Body of pancreas (tissue), 4 donors: ENCODE data around the gene SAMD3. TPM values are rescaled to one million over a fixed set of nuclear protein-coding genes. Genes with fewer than 3 reads are reported as not detected.

Experiments used
- ATAC-seq: fragments of 150-250 bp; one replicate; pipeline ENCODE4 v1.9.1; 2016
- DNase-seq, 4 donors: peaks; one replicate each; pipeline ENCODE4 v3.0.0-alpha.2; 2019
- H3K27ac ChIP-seq, 4 donors: fragments of 200-600 bp; sonication (generic); 1 replicate in 3 of 4; 2 replicates in 1 of 4; pipeline versions ENCODE4 v1.5.1 to v1.6.1; 2016 to 2019; ENCODE audit warnings: mild to moderate bottlenecking in 1 of 4, mixed read lengths in 1 of 4, moderate library complexity in 1 of 4
- H3K27me3 ChIP-seq, 2 donors: fragments of 200-600 bp; sonication (generic); one replicate each; pipeline ENCODE4 v1.6.0; 2016; ENCODE audit warnings: mild to moderate bottlenecking in 1 of 2
- H3K36me3 ChIP-seq, 2 donors: fragments of 200-600 bp; sonication (generic); replicated peaks in 1 of 2; 2 replicates each; pipeline ENCODE4 v1.5.1; 2016; ENCODE audit warnings: low read depth in 2 of 2; ENCODE audit not compliant: insufficient read depth in 1 of 2
- H3K4me1 ChIP-seq: fragments of 200-600 bp; sonication (generic); one replicate; pipeline ENCODE4 v1.6.0; 2016
- H3K4me3 ChIP-seq, 2 donors: fragments of 200-600 bp; sonication (generic); 1 replicate in 1 of 2; 2 replicates in 1 of 2; pipeline ENCODE4 v1.5.1; 2016 to 2019
- H3K9me3 ChIP-seq, 3 donors: fragments of 200-600 bp; sonication (generic); 1 replicate in 2 of 3; 2 replicates in 1 of 3; pipeline ENCODE4 v1.5.1; 2016
- CTCF ChIP-seq, 7 experiments: fragments of 450-650 bp in 4 of 7; fragments of 200-600 bp in 3 of 7; sonication (generic) in 3 of 7; IDR thresholded peaks; one replicate each; pipeline ENCODE4 v1.5.1; 2016 to 2019; ENCODE audit warnings: antibody characterized with exemption in 7 of 7
- POLR2A ChIP-seq, 3 donors: fragments of 450-650 bp; IDR thresholded peaks; one replicate each; pipeline ENCODE4 v1.6.1; 2016; ENCODE audit warnings: antibody characterized with exemption in 3 of 3, mild to moderate bottlenecking in 2 of 3
- WGBS, 2 donors: methylation state at CpG; one replicate each; pipeline ENCODE4 v1.1.5; 2017; 5-methylcytosine and 5-hydroxymethylcytosine counted together
- intact Hi-C: fragments of 100-400 bp; cut with DNase I; formaldehyde crosslinking; loops from one replicate; pipeline ENCODE4 v1.15.1; 2023
- total RNA-seq, 2 donors: library from RNA; depleted of rRNA; stranded (reverse); fragments of >200 nt; gene quantifications; one replicate each; pipeline ENCODE4 v1.1.0, GENCODE V29; 2016

Gene SAMD3
- total RNA-seq, 2 donors from 2014 or later = 0.52 to 20.4 TPM

GRCh38 chr6:130211691-130212090 lies 11.1 kb downstream of the SAMD3 start:
- Histone ChIP-seq H3K9me3 (no peaks in the 10 kb centered on the region), H3K36me3 (no peaks in the 10 kb centered on the region), H3K27ac (no peak overlapping the region), H3K27me3 (no peaks in the 10 kb centered on the region), H3K4me3 (no peak overlapping the region), H3K4me1 (no peaks in the 10 kb centered on the region)
- no peak for ATAC-seq
- DNase-seq = no peak
- 52 to 56% methylated on average over 3 of the region's 3 CpGs for WGBS, 2 donors
- intact Hi-C loops = no loop called here
- TF ChIP-seq CTCF (IDR thresholded peaks at IDR 0.05) (no peak), POLR2A (IDR thresholded peaks at IDR 0.05) (no peak)

- H3K9me3 ChIP-seq = no peaks in the 10 kb centered on the region
- no peaks in the 10 kb centered on the region for H3K36me3 ChIP-seq
- no peak for ATAC-seq
- DNase-seq = no peak
- no peaks in the 10 kb centered on the region for H3K27me3 ChIP-seq
- H3K4me3 ChIP-seq = no peak overlapping the region
- H3K4me1 ChIP-seq = no peaks in the 10 kb centered on the region
- 73 to 85% methylated on average over 10 of the region's 10 CpGs for WGBS, 2 donors
- intact Hi-C loops = no loop called here
- no peak overlapping the region for H3K27ac ChIP-seq
- TF ChIP-seq POLR2A (IDR thresholded peaks at IDR 0.05) = no peak
- TF ChIP-seq CTCF (IDR thresholded peaks at IDR 0.05) = no peak
Measured at GRCh38 chr6:130207979-130208649, 14.6 kb downstream of the SAMD3 start.

- no peaks in the 10 kb centered on the region for H3K4me1 ChIP-seq
- DNase-seq (no peak), ATAC-seq (no peak)
- 75 to 81% methylated on average over 3 of the region's 3 CpGs for WGBS, 2 donors
- intact Hi-C loops = no loop called here
- no peaks in the 10 kb centered on the region for H3K27me3 ChIP-seq
- no peak overlapping the region for H3K4me3 ChIP-seq
- no peaks in the 10 kb centered on the region for H3K9me3 ChIP-seq
- TF ChIP-seq CTCF (IDR thresholded peaks at IDR 0.05) (no peak), POLR2A (IDR thresholded peaks at IDR 0.05) (no peak)
- H3K27ac ChIP-seq = no peak overlapping the region
- no peaks in the 10 kb centered on the region for H3K36me3 ChIP-seq
Measured at GRCh38 chr6:130206479-130206878, 16.3 kb downstream of the SAMD3 start.

- no peak for ATAC-seq
- Histone ChIP-seq H3K4me1 (no peaks in the 10 kb centered on the region), H3K9me3 (no peaks in the 10 kb centered on the region), H3K27ac (no peak overlapping the region), H3K4me3 (no peak overlapping the region), H3K36me3 (no peaks in the 10 kb centered on the region), H3K27me3 (no peaks in the 10 kb centered on the region)
- 47% methylated on average over 3 of the region's 3 CpGs for WGBS, 2 donors
- TF ChIP-seq CTCF (IDR thresholded peaks at IDR 0.05) (no peak), POLR2A (IDR thresholded peaks at IDR 0.05) (no peak)
- intact Hi-C loops = no loop called here
- DNase-seq = no peak
Measured at GRCh38 chr6:130204322-130204721, 18.4 kb downstream of the SAMD3 start.

- intact Hi-C loops = no loop called here
- ATAC-seq (no peak), DNase-seq (no peak)
- Histone ChIP-seq H3K27me3 (no peaks in the 10 kb centered on the region), H3K36me3 (no peaks in the 10 kb centered on the region), H3K27ac (no peak overlapping the region), H3K9me3 (no peaks in the 10 kb centered on the region), H3K4me3 (no peak overlapping the region), H3K4me1 (no peaks in the 10 kb centered on the region)
- 76 to 92% methylated on average over 1 of the region's 1 CpG for WGBS, 2 donors
- TF ChIP-seq POLR2A (IDR thresholded peaks at IDR 0.05) = no peak
- TF ChIP-seq CTCF (IDR thresholded peaks at IDR 0.05) = no peak
Measured at GRCh38 chr6:130203370-130203769, 19.4 kb downstream of the SAMD3 start.
